HepG2 (cell line): ENCODE measurements around the gene CPED1.

Experiments used
- MIXL1 ChIP-seq: IDR thresholded peaks from 2 replicates; pipeline ENCODE4 v1.6.1; 2016
- TF ChIP-seq, protein P1 (sequence below): sonication (generic); formaldehyde crosslinking; IDR thresholded peaks from 2 replicates; pipeline ENCODE4 v1.5.0; 2020; ENCODE audit warnings: mild to moderate bottlenecking, missing genetic modification reagents, moderate library complexity

DNA sequence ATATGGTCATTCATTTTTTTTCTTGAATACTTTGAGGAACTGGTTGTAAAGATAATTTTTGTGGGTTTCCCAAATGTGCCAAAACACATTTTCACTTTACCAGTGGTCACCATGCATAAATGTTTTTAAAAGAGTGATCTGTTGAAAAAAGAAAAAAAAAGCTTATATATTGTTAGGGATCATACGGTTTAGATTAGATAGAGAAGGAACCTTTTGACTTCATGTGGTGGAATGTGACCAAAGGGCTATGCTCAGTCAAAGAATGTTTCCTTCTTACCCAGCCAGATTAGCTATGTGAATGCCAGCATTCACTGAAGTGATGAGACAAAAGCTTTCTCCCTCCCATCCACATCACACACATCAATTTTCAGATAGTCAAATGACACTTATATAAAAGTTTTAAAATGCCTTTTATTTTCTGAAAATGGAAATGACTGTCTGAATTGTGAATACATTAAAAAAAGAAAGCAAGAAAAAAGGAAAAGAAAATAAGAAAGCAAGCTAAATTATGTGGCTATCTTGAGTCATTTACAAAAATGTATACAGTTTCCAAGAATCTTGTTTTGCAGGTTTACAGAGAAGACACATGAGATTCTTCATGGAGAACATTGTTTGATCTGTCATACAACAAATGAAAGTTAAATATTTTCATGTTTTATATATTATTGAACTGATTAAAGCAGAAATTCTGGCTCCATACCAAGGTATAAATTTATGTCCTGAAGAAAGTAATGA, 8.6 kb upstream of the CPED1 start:
- TF ChIP-seq, protein P1, sequence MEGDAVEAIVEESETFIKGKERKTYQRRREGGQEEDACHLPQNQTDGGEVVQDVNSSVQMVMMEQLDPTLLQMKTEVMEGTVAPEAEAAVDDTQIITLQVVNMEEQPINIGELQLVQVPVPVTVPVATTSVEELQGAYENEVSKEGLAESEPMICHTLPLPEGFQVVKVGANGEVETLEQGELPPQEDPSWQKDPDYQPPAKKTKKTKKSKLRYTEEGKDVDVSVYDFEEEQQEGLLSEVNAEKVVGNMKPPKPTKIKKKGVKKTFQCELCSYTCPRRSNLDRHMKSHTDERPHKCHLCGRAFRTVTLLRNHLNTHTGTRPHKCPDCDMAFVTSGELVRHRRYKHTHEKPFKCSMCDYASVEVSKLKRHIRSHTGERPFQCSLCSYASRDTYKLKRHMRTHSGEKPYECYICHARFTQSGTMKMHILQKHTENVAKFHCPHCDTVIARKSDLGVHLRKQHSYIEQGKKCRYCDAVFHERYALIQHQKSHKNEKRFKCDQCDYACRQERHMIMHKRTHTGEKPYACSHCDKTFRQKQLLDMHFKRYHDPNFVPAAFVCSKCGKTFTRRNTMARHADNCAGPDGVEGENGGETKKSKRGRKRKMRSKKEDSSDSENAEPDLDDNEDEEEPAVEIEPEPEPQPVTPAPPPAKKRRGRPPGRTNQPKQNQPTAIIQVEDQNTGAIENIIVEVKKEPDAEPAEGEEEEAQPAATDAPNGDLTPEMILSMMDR (CRISPR knock-in tag) = no peak
- TF ChIP-seq MIXL1 (CRISPR knock-in tag) = no peak
